Midbrain (tissue), 1 donor: Measurements from ENCODE around the gene SUPT5H.

ENCODE experiments used
- DNase-seq: peaks from one replicate; lab custom pipeline; 2025; lab: John Stamatoyannopoulos, UW

Gene SUPT5H

DNA sequence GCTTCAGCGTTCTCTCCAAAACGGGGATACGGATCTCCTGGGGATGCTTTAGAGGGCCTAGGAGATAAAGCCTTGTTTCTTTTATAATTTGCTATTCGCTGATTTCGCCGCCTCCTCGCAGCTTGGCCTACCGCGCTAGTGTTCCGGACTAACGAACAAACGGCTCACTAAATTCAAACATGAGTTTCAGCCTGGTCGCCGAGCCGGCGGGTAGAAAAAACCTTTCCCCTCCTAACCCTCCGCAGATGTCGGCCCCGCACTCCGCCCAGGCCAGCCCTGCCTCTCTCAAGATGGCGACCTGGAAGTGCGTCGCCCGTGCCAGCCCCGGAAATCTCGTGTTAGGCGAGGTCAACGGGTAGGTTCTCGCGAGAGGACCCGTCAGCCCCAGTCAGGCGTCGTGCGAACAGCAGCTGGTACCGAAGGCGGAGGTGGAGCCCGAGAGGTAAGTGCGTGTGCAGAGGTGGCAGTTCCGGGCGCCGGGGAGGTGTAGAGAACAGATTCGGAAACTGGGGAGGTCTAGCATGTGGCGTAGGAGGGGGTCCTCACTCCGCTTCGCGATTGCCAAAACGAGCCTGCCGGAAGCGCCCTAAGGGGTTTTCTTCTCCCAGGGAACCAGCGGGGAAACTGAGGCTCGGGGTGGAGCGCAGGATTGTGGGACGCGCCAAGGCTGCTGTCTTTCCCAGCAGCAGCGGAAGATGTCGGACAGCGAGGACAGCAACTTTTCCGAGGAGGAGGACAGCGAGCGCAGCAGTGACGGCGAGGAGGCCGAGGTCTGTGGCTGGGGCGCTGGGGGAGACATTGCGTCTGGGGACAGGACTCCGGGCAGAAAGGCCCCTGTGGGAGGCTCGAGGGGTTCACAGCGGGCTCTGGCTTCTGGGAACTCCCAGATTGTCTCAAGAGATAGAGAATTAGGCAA is at the start of gene SUPT5H:
SUPT5H (plus strand) TSS at position 387 of the 916 bp plus-strand sequence; CDS start at position 696, 309 bp downstream.
- DNase-seq = peak; percentile 96

GRCh38 chr19:39397360-39398296 is 47.8 kb upstream of the SUPT5H start:
- peak; percentile 85 for DNase-seq

DNA sequence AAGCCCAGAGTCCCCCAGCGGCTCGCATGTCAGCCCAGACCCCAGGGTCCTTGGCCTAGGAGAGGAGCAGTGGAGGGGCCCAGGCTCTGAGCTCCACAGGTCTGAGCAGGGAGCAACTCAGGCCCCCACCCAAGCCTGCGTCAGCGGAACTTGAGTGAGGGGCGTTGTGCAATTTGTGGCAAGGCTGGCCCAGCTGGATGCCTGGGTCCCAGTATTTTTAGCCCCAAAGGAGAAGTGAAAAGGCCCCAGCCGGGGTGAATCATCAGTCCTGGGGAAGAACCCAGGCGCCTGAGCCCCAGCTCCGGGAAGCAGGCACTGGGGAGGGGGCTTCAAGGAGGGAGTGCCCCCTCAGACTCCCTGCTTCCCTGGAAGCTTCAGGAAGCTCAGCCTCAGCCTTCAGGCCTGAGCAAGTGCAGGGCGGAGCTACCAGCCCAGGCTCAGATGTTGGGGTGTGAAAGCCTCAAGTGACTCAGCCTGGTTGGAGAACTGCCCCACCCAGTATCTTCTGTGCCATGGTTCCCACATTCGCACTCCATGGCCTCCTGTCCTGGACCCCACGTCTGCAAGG is 47.0 kb upstream of the SUPT5H start:
- peak; percentile 26 for DNase-seq

GRCh38 chr19:39399668-39400050 is 45.7 kb upstream of the SUPT5H start:
- no peak for DNase-seq

GRCh38 chr19:39400061-39400460 is 45.3 kb upstream of the SUPT5H start:
- no peak for DNase-seq

DNA sequence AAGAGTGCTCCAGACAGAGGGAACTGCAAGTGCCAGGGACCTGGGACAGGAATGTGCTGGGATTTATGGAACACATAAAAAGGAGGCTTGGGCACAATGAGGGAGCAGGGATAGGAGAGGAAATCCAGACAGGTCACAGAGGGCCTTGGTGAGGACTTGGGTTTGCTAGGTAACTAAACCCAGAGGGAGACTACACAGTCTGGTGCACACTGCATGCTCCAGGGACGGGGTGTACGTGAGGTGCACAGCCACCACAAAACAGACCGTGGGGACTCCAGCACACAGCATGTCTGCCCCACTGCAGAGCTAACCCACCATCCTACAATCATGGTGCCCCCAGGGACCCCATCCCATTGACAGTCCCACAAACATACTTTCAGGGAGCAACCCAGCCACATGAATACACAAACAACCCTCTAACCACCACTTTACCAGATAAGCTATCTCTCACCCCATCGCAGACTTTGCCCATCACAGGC is 44.3 kb upstream of the SUPT5H start:
- DNase-seq = no peak

GRCh38 chr19:39401549-39402345 is 43.6 kb upstream of the SUPT5H start:
- no peak for DNase-seq

- DNase-seq = peak; percentile 48
Measured at GRCh38 chr19:39402346-39403300, 42.8 kb upstream of the SUPT5H start.

DNA sequence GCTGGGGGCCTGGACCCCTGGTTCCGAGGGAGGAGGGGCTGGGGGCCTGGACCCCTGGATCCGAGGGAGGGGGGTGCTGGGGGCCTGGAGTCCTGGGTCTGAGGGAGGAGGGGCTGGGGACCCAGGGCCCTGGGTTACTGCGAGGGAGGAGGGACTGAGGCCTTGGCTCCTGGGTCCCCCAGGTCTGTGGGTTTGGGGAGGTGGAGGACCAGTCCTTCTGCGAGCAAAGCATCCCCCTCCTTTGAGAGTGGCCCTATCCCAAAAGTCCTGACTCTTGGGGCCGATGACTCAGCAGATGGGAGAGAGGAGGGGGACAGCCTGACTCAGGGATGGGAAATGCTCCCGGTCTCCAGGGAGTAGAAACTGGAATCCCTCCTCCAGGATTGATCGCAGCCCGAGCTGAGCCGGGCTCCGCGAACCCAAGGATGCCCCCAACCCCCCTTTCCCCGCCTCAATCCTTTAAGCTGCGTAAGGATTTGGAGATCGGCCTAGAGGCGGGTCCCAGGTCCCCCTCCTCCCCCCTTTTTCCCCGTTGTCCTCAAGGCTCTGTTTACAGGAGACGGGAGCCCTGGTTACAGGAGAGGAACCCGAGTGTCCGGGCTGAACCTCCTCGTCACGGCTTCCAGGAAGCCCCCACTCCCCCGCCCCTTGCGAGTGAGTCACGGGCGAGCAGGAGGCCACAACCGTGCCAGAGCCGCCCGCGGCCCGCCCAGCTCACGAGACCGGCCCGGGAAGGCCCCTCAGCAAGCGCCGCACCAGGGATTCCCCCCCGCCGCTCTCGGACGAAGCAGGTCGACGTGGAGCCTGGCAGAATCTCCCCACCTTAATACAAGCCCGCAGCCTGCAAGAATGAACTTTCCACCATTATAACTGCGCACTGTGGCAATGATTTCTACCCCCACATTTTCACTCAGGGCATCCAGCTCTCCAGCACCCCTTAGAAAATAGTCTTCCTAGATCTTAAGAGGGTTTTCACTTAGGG is 41.8 kb upstream of the SUPT5H start:
- peak; percentile 72 for DNase-seq

DNA sequence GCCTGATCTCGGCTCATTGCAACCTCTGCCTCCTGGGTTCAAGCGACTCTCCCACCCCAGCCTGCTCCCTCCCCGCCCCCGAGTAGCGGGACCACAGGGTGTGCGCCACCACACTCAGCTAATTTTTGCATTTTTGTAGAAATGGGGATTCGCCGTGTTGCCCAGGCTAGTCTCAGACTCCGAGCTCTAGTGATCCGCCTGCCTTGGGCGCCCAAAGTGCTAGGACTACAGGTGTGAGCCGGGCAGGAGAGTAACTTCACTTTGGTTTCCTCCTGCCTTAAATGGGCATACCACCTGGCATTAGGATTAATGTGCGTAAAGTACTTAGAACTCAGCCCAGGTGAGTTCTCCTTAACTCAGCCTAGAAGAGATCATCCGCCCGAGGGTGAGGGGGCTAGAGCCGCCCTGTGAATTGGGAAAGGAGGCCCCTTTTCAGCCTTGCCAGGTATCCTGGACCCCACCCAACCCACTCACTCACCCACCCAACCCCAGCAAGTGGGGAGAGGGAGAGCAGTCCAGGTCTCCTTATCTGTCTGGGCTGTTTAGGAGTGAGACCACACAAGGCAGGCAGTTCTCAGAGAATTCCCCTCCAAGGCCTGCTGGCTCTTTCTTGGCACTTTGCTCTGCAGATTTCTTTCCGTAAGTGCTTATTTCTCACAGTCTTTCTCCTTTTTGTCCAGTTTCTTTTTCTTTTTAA is 40.0 kb upstream of the SUPT5H start:
- DNase-seq = no peak

- DNase-seq = peak; percentile 73
Measured at GRCh38 chr19:39405958-39406655, 39.3 kb upstream of the SUPT5H start.

- peak; percentile 73 for DNase-seq
Measured at GRCh38 chr19:39406656-39407409, 38.5 kb upstream of the SUPT5H start, which contains the start of gene ZFP36. TSS of gene ZFP36 (plus strand) at chr19:39406847. CDS start at chr19:39406905, 58 bp downstream.

DNA sequence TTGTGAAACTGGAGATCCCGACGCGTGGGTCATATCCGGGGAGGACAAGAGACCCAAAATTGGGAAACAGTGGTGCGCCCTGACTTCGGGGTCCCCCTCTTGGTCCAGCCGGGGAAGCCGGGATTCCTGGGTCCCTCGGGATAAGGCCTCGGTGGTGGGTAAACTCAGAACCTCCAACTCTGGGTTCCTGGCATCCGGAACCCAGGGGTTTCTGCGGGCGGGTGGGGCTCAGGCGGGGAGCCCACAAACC is 38.0 kb upstream of the SUPT5H start:
- DNase-seq = no peak

- DNase-seq = no peak
Measured at GRCh38 chr19:39407660-39408391, 37.6 kb upstream of the SUPT5H start.

DNA sequence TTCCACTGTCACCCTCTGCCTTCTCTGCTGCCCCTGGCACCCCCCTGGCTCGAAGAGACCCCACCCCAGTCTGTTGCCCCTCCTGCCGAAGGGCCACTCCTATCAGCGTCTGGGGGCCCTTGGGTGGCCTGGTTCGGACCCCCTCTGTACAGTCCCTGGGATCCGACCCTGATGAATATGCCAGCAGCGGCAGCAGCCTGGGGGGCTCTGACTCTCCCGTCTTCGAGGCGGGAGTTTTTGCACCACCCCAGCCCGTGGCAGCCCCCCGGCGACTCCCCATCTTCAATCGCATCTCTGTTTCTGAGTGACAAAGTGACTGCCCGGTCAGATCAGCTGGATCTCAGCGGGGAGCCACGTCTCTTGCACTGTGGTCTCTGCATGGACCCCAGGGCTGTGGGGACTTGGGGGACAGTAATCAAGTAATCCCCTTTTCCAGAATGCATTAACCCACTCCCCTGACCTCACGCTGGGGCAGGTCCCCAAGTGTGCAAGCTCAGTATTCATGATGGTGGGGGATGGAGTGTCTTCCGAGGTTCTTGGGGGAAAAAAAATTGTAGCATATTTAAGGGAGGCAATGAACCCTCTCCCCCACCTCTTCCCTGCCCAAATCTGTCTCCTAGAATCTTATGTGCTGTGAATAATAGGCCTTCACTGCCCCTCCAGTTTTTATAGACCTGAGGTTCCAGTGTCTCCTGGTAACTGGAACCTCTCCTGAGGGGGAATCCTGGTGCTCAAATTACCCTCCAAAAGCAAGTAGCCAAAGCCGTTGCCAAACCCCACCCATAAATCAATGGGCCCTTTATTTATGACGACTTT is 36.8 kb upstream of the SUPT5H start:
- DNase-seq = no peak
